Measurements from ENCODE around the gene SH3GL3.

Gene SH3GL3

DNA sequence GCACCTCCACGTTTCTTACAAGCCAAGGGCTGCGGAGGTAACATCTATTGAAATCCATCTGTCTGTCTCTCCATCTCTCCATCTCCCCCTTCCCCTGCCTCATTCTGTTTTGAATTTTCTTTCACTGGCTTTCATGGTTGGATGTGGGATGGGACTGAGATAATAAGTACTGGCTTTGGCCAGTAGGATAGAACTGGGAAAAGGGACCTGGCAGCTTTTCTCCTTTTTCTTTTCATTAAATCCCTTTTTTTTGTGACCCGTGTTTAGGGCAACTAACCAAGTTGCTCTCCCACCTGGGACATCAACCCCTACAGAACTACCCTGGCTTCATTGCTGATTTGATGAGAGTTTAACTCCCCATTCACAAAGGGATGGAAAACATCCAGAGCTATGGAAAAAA is 139.9 kb downstream of the SH3GL3 start:
- Histone ChIP-seq H3K27ac (ENCODE audit: low read depth, low read length) (no peak overlapping the region), H3K27me3 (ENCODE audit: control insufficient read depth, insufficient read depth, low read length) (no peaks in the 10 kb centered on the region), H3K4me3 (ENCODE audit: low read depth, low read length) (no peak overlapping the region), H3K9me3 (ENCODE audit: control insufficient read depth, insufficient read depth, low read length) (no peaks in the 10 kb centered on the region), H3K36me3 (ENCODE audit: control insufficient read depth, insufficient read depth, low read length) (no peaks in the 10 kb centered on the region), H3K9ac (ENCODE audit: low read depth, low read length) (no peak overlapping the region), H3K4me1 (ENCODE audit: control insufficient read depth, insufficient read depth, low read length) (no peaks in the 10 kb centered on the region)

GRCh38 chr15:83588441-83588840 is 141.3 kb downstream of the SH3GL3 start:
- Histone ChIP-seq H3K4me1 (ENCODE audit: control insufficient read depth, insufficient read depth, low read length) (no peaks in the 10 kb centered on the region), H3K27ac (ENCODE audit: low read depth, low read length) (no peak overlapping the region), H3K27me3 (ENCODE audit: control insufficient read depth, insufficient read depth, low read length) (no peaks in the 10 kb centered on the region), H3K4me3 (ENCODE audit: low read depth, low read length) (no peak overlapping the region), H3K36me3 (ENCODE audit: control insufficient read depth, insufficient read depth, low read length) (no peaks in the 10 kb centered on the region), H3K9ac (ENCODE audit: low read depth, low read length) (no peak overlapping the region), H3K9me3 (ENCODE audit: control insufficient read depth, insufficient read depth, low read length) (no peaks in the 10 kb centered on the region)

- H3K9me3 ChIP-seq (ENCODE audit: control insufficient read depth, insufficient read depth, low read length), result no peaks in the 10 kb centered on the region
- H3K27ac ChIP-seq (ENCODE audit: low read depth, low read length), result no peak overlapping the region
- no peaks in the 10 kb centered on the region for H3K4me1 ChIP-seq (ENCODE audit: control insufficient read depth, insufficient read depth, low read length)
- H3K27me3 ChIP-seq (ENCODE audit: control insufficient read depth, insufficient read depth, low read length), result no peaks in the 10 kb centered on the region
- no peak overlapping the region for H3K4me3 ChIP-seq (ENCODE audit: low read depth, low read length)
- no peaks in the 10 kb centered on the region for H3K36me3 ChIP-seq (ENCODE audit: control insufficient read depth, insufficient read depth, low read length)
- H3K9ac ChIP-seq (ENCODE audit: low read depth, low read length), result no peak overlapping the region
Measured at GRCh38 chr15:83592370-83593040, 145.4 kb downstream of the SH3GL3 start.

- no peak overlapping the region for H3K27ac ChIP-seq (ENCODE audit: low read depth, low read length)
- no peak overlapping the region for H3K9ac ChIP-seq (ENCODE audit: low read depth, low read length)
- 0 out of 2 replicates have a peak, but pooled peaks cover 3% of the 10 kb centered on the region for H3K9me3 ChIP-seq (ENCODE audit: control insufficient read depth, insufficient read depth, low read length)
- H3K4me1 ChIP-seq (ENCODE audit: control insufficient read depth, insufficient read depth, low read length), result no peaks in the 10 kb centered on the region
- H3K27me3 ChIP-seq (ENCODE audit: control insufficient read depth, insufficient read depth, low read length), result no peaks in the 10 kb centered on the region
- H3K36me3 ChIP-seq (ENCODE audit: control insufficient read depth, insufficient read depth, low read length), result no peaks in the 10 kb centered on the region
- H3K4me3 ChIP-seq (ENCODE audit: low read depth, low read length), result no peak overlapping the region
Measured at GRCh38 chr15:83595191-83595590, 148.1 kb downstream of the SH3GL3 start.

DNA sequence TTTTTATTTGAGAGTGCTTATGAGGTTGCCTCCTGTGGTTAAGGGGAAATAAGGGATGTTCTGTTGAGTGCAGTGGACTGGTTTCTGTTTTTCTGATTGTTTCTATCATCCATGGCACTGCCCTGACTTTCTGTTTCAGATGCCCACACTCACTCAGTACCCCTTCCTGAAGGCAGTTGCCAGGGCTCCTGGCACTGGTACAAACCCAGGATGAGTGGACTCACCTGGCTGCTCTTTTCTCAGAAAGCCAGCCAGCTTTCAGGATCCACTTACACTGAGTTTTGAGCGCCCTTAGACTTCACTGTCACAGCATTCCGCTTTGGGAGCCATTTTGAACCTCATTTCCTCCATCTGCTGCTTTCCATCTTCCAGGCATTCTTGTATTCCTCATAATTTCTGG is 150.9 kb downstream of the SH3GL3 start:
- Histone ChIP-seq H3K4me1 (ENCODE audit: control insufficient read depth, insufficient read depth, low read length) (no peaks in the 10 kb centered on the region), H3K9me3 (ENCODE audit: control insufficient read depth, insufficient read depth, low read length) (0 out of 2 replicates have a peak, but pooled peaks cover 3% of the 10 kb centered on the region), H3K27me3 (ENCODE audit: control insufficient read depth, insufficient read depth, low read length) (no peaks in the 10 kb centered on the region), H3K36me3 (ENCODE audit: control insufficient read depth, insufficient read depth, low read length) (no peaks in the 10 kb centered on the region), H3K9ac (ENCODE audit: low read depth, low read length) (no peak overlapping the region), H3K27ac (ENCODE audit: low read depth, low read length) (no peak overlapping the region), H3K4me3 (ENCODE audit: low read depth, low read length) (no peak overlapping the region)

DNA sequence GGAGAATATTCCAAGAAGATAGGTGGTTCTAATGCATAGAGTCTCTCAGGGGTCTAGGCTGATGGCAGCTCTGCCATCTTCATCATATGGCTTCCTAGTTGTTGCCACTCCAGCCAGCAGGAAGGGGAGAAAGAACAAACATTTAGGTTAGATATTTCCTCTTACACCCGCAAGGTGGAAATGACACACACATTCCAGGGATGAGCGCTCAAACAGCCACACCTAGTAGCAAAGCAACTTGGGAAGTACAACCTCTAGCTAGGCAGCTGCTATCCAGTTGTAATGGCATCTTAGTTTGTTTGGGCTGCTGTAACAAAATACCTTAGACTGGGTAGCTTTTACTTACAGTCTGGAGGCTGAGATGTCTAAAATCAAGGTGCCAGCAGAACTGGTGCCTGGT is 154.9 kb downstream of the SH3GL3 start:
- H3K36me3 ChIP-seq (ENCODE audit: control insufficient read depth, insufficient read depth, low read length), result no peaks in the 10 kb centered on the region

GRCh38 chr15:83604549-83604948 is 157.4 kb downstream of the SH3GL3 start:
- no peaks in the 10 kb centered on the region for H3K27me3 ChIP-seq (ENCODE audit: control insufficient read depth, insufficient read depth, low read length)
- no peaks in the 10 kb centered on the region for H3K36me3 ChIP-seq (ENCODE audit: control insufficient read depth, insufficient read depth, low read length)
- H3K9ac ChIP-seq (ENCODE audit: low read depth, low read length), result no peak overlapping the region
- H3K4me1 ChIP-seq (ENCODE audit: control insufficient read depth, insufficient read depth, low read length), result no peaks in the 10 kb centered on the region
- no peak overlapping the region for H3K4me3 ChIP-seq (ENCODE audit: low read depth, low read length)
- H3K9me3 ChIP-seq (ENCODE audit: control insufficient read depth, insufficient read depth, low read length), result no peaks in the 10 kb centered on the region
- H3K27ac ChIP-seq (ENCODE audit: low read depth, low read length), result no peak overlapping the region

More for the DNA sequence above, 154.9 kb downstream of the SH3GL3 start:
- H3K27me3 ChIP-seq (ENCODE audit: control insufficient read depth, insufficient read depth, low read length), result no peaks in the 10 kb centered on the region
- no peak overlapping the region for H3K27ac ChIP-seq (ENCODE audit: low read depth, low read length)
- no peak overlapping the region for H3K4me3 ChIP-seq (ENCODE audit: low read depth, low read length)
- no peak overlapping the region for H3K9ac ChIP-seq (ENCODE audit: low read depth, low read length)
- H3K4me1 ChIP-seq (ENCODE audit: control insufficient read depth, insufficient read depth, low read length), result no peaks in the 10 kb centered on the region
- 0 out of 2 replicates have a peak, but pooled peaks cover 3% of the 10 kb centered on the region for H3K9me3 ChIP-seq (ENCODE audit: control insufficient read depth, insufficient read depth, low read length)

DNA sequence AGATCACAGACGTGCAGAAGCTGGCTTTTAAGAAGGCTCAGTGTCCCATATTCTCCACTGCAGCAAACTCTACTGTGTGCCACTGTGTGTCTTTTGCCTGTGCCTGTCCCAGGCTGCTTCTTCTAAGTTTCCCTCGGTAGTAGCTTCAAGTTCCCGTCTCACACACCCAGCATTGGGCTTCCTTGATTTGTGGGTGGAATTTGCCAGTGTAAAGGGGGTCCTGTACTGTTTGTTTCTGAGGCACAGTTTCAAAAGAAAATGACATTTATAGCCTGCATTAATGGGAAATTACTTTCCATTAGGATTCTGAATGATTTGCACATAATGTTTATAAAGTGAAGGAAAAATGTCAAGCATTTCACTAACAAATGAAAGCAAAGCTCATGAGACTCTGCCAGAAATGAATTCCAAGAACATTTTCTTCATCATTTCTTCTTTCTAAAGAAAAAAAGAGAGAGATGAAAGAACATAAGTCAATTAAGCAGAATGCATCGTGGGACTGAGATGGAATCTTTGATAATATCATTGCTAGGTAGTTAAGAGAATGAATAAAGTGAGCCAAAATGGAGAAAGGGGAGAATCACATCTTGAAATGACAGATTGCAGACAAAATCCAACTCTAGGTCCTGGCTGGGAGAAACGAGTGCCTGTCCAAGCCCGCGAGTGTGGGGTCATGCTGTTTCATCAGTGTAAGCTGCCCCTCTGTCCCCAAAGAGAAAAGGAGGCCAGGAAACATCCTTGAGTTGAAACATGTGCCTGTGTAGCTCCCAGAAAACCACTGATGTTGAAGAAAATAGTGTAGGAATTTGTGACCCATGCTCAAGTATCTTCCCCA is 158.2 kb downstream of the SH3GL3 start:
- H3K9me3 ChIP-seq (ENCODE audit: control insufficient read depth, insufficient read depth, low read length), result no peaks in the 10 kb centered on the region
- H3K36me3 ChIP-seq (ENCODE audit: control insufficient read depth, insufficient read depth, low read length), result no peaks in the 10 kb centered on the region
- H3K27me3 ChIP-seq (ENCODE audit: control insufficient read depth, insufficient read depth, low read length), result no peaks in the 10 kb centered on the region
- no peak overlapping the region for H3K4me3 ChIP-seq (ENCODE audit: low read depth, low read length)
- no peak overlapping the region for H3K27ac ChIP-seq (ENCODE audit: low read depth, low read length)
- H3K9ac ChIP-seq (ENCODE audit: low read depth, low read length), result no peak overlapping the region
- no peaks in the 10 kb centered on the region for H3K4me1 ChIP-seq (ENCODE audit: control insufficient read depth, insufficient read depth, low read length)

- H3K9ac ChIP-seq (ENCODE audit: low read depth, low read length), result no peak overlapping the region
- no peak overlapping the region for H3K4me3 ChIP-seq (ENCODE audit: low read depth, low read length)
- no peak overlapping the region for H3K27ac ChIP-seq (ENCODE audit: low read depth, low read length)
- no peaks in the 10 kb centered on the region for H3K9me3 ChIP-seq (ENCODE audit: control insufficient read depth, insufficient read depth, low read length)
- no peaks in the 10 kb centered on the region for H3K27me3 ChIP-seq (ENCODE audit: control insufficient read depth, insufficient read depth, low read length)
- H3K36me3 ChIP-seq (ENCODE audit: control insufficient read depth, insufficient read depth, low read length), result no peaks in the 10 kb centered on the region
- H3K4me1 ChIP-seq (ENCODE audit: control insufficient read depth, insufficient read depth, low read length), result no peaks in the 10 kb centered on the region
Measured at GRCh38 chr15:83610132-83610531, 163.0 kb downstream of the SH3GL3 start.

DNA sequence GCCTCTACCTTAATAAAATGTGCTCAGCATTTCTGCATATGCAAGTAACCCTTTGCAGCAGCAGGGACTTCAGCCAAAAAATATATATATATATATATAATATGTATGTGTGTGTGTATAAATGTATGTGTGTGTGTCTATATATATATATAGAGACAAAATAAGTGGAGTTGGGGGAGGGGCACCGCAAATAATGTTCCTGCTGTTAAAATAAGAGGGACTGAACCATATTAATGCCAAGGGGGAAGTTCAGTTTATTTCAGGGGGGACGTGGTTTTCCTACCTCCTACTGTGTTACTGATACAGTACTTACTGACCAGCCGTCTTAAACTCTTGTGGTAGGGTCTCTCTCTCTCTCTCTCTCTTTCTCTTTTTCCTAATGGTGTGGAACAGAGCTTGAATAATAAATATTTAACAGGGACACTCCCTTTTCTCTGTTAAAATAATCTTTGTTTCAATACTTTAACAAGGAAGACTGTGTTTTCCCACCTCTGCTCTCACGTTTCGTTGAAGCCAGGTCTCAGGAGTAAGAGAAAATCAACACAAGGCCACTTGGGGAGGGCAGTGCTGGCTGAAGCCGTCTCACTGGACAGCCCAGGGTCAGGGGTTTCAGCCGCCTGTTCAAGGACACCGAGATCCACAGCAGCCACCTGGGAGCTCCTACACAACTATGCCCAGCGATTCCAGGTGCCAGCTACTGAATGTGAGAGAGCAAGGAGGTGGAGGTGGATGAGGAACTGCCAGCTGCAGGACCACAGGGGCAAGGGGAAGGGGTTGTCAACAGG is 164.0 kb downstream of the SH3GL3 start:
- Histone ChIP-seq H3K4me1 (ENCODE audit: control insufficient read depth, insufficient read depth, low read length) (no peaks in the 10 kb centered on the region), H3K36me3 (ENCODE audit: control insufficient read depth, insufficient read depth, low read length) (no peaks in the 10 kb centered on the region), H3K9me3 (ENCODE audit: control insufficient read depth, insufficient read depth, low read length) (no peaks in the 10 kb centered on the region), H3K9ac (ENCODE audit: low read depth, low read length) (no peak overlapping the region), H3K27me3 (ENCODE audit: control insufficient read depth, insufficient read depth, low read length) (no peaks in the 10 kb centered on the region), H3K27ac (ENCODE audit: low read depth, low read length) (no peak overlapping the region), H3K4me3 (ENCODE audit: low read depth, low read length) (no peak overlapping the region)

GRCh38 chr15:83612226-83612625 is 165.1 kb downstream of the SH3GL3 start:
- no peaks in the 10 kb centered on the region for H3K9me3 ChIP-seq (ENCODE audit: control insufficient read depth, insufficient read depth, low read length)

More at GRCh38 chr15:83612226-83612625, 165.1 kb downstream of the SH3GL3 start:
- no peak overlapping the region for H3K9ac ChIP-seq (ENCODE audit: low read depth, low read length)
- H3K27me3 ChIP-seq (ENCODE audit: control insufficient read depth, insufficient read depth, low read length), result no peaks in the 10 kb centered on the region
- no peak overlapping the region for H3K27ac ChIP-seq (ENCODE audit: low read depth, low read length)
- no peaks in the 10 kb centered on the region for H3K4me1 ChIP-seq (ENCODE audit: control insufficient read depth, insufficient read depth, low read length)
- no peaks in the 10 kb centered on the region for H3K36me3 ChIP-seq (ENCODE audit: control insufficient read depth, insufficient read depth, low read length)
- no peak overlapping the region for H3K4me3 ChIP-seq (ENCODE audit: low read depth, low read length)

Data from HUES48 (cell line).